WTC11 (cell line): ENCODE measurements around the gene RYR2.

Experiments used
- ARID4B ChIP-seq: sonication (generic); formaldehyde crosslinking; IDR thresholded peaks from 2 replicates; pipeline ENCODE4 v1.8.0; 2023; ENCODE audit warnings: missing genetic modification reagents, mild to moderate bottlenecking, borderline replicate concordance
- CTCF ChIP-seq: fragments of 200-600 bp; IDR thresholded peaks from 2 replicates; pipeline ENCODE4 v1.8.0; 2022; ENCODE audit warnings: antibody characterized with exemption
- E2F1 ChIP-seq: sonication (generic); formaldehyde crosslinking; IDR thresholded peaks from 2 replicates; pipeline ENCODE4 v1.8.0; 2022; ENCODE audit warnings: mild to moderate bottlenecking, missing genetic modification reagents
- E2F5 ChIP-seq: sonication (generic); formaldehyde crosslinking; IDR thresholded peaks from 2 replicates; pipeline ENCODE4 v1.8.1; 2022; ENCODE audit warnings: mild to moderate bottlenecking, moderate library complexity, missing genetic modification reagents
- FOXK1 ChIP-seq: sonication (generic); formaldehyde crosslinking; IDR thresholded peaks from 2 replicates; pipeline ENCODE4 v1.8.0; 2022; ENCODE audit warnings: mild to moderate bottlenecking, moderate library complexity, missing genetic modification reagents
- FOXP1 ChIP-seq: sonication (generic); formaldehyde crosslinking; IDR thresholded peaks from 2 replicates; pipeline ENCODE4 v1.8.0; 2022; ENCODE audit warnings: missing genetic modification reagents, mild to moderate bottlenecking, moderate library complexity, borderline replicate concordance
- RELA ChIP-seq: sonication (generic); formaldehyde crosslinking; IDR thresholded peaks from 2 replicates; pipeline ENCODE4 v1.8.1; 2022; ENCODE audit warnings: missing genetic modification reagents, mild to moderate bottlenecking, borderline replicate concordance
- TF ChIP-seq, protein P1 (sequence below): sonication (generic); formaldehyde crosslinking; IDR thresholded peaks from 2 replicates; pipeline ENCODE4 v1.8.0; 2022; ENCODE audit warnings: mild to moderate bottlenecking, missing genetic modification reagents

DNA sequence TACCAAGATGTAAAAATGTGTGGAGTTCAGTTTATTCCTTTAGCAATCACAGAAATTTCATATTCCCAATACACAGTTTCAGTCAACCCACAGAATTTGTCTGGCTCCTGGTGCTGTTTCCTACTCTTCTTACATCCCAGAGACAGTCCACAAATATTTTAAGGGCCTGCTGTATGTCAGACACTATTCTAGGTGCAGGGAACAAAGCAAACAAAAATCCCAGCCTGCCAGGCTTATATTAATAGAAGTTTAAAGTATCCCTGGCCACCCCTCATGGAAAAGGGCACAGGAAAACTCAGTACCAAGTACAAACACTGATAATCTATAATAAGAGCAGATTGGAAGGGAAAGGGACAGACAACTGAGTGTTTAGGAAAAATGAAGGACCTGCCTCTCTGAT is 653.9 kb downstream of the RYR2 start:
- TF ChIP-seq CTCF (no peak), FOXK1 (CRISPR knock-in tag) (no peak), ARID4B (CRISPR knock-in tag) (no peak), E2F5 (no peak), E2F1 (CRISPR knock-in tag) (no peak), FOXP1 (CRISPR knock-in tag) (no peak), RELA (no peak)
- TF ChIP-seq, protein P1, sequence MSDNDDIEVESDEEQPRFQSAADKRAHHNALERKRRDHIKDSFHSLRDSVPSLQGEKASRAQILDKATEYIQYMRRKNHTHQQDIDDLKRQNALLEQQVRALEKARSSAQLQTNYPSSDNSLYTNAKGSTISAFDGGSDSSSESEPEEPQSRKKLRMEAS (CRISPR knock-in tag) = no peak
